ENCODE results near the gene DAB1.
A peak's percentile ranks its signal among the peaks of the same experiment; 100 is the strongest.

DAB1 gene

GRCh38 chr1:56975446-56975845 lies 448.4 kb downstream of the DAB1 start:
- no peak for DNase-seq (ENCODE audit: low spot score)

GRCh38 chr1:56973923-56974742 lies 449.7 kb downstream of the DAB1 start:
- no peak for DNase-seq (ENCODE audit: low spot score)

DNA sequence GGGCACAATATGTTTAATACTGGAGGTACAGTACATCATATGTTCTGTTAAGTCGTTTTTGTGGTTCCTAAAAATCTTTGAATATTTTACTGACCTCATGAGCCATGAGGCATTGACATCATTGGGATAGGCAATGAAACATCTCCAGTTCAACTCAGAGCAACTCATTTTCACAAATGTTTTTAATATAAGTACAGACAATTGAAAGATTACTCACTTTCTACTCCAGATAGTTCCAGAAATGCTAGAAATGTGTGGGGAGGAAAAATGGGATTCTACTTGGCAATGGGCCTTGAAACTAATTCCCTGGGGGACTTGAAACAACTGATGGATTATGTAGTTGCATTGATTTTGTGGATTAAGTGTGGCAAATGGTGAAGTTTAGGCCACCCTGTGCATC lies 450.9 kb downstream of the DAB1 start:
- no peak for DNase-seq (ENCODE audit: low spot score)

GRCh38 chr1:56970280-56970679 lies 453.6 kb downstream of the DAB1 start:
- no peak for DNase-seq (ENCODE audit: low spot score)

GRCh38 chr1:56968878-56969495 lies 454.9 kb downstream of the DAB1 start:
- no peak for DNase-seq (ENCODE audit: low spot score)

- peak; percentile 5 for DNase-seq (ENCODE audit: low spot score)
These were observed 455.7 kb downstream of the DAB1 start for GRCh38 chr1:56967900-56968832.

DNA sequence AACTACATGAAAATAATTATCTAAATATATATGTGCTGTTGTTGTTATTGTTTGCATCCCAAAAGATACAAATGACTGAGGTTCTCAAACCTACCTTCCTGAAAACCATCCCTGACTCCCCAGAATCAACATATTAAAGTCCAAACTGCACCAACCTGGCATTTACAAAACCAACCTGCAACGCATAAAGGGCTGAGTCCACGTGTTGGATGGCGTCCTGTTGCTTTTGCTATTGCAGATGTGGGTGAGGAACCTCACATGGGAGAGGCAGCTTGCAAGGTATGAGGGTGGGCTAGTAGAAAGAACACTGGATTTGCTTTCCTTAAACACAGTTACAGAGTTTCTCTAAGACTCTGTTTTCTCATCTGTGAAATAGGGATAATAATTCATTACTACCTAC lies 456.5 kb downstream of the DAB1 start:
- no peak for DNase-seq (ENCODE audit: low spot score)

DNA sequence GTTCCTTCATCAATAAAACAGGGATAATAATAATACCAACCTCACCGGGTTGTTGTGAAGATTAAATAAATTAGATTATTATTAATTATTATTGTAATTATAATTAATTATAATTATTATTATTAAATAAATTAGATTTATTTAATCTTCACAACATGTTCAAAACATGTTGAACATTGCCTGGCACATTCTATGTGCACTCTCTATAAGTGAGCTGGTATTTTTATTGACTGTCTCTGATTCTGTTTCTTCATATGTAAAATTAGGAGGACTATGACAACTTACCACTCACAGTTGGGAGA lies 457.2 kb downstream of the DAB1 start:
- no peak for DNase-seq (ENCODE audit: low spot score)

GRCh38 chr1:56965916-56966697 lies 457.8 kb downstream of the DAB1 start, which contains the start of gene C8B:
TSS of gene C8B (minus strand) at chr1:56966015. CDS start at chr1:56965948, 67 bp downstream.
- DNase-seq (ENCODE audit: low spot score): no peak

DNA sequence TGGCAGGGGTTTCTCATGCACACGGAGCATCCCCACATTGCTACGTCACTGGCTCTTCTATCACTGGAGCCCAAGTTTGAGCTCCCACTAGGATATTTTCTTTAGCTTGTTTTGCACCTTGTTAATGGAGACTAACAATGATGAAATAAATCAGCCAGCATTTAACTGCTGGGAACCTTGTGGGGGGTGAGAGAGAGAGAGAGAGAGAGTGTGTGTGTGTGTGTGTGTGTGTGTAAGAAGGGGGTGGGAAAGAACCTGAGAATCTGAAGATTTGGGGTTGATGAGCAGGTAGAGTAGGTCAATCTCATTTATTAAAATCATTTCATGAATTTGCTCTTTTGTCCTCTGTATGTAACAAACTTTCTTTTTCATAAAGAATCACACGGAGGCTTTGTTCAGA lies 458.7 kb downstream of the DAB1 start:
- DNase-seq (ENCODE audit: low spot score): no peak

DNA sequence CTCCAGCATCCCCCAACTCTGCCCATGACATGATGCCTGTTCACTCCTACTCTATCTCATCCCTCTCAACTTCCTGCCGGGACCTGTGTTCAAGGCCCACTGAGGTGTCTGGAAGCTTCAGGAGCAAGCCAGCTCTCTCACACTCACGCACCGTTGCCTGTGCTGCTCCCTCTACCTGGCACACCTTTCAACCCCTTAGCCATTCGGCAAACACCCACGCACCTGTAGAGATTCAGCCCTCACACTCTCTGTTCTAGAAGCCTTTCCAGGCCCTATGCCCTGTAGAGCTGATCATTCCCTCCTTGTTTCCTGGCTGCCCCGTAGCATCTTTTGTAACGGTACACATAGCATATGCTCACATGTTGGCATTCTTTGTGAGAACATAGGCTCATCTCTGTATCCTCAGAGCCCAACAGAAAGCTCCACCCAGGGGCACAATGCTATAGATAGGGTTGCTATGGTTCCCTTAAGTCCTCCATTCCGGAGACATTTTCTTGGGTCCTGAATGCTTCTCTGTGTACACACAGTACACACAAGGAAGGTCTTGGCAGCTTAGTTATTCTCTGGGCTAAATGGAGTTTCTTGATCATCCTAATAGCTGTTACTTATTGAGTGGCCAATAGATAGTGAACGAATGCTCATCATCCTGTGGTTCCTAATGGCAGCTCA lies 459.4 kb downstream of the DAB1 start:
- no peak for DNase-seq (ENCODE audit: low spot score)

DNA sequence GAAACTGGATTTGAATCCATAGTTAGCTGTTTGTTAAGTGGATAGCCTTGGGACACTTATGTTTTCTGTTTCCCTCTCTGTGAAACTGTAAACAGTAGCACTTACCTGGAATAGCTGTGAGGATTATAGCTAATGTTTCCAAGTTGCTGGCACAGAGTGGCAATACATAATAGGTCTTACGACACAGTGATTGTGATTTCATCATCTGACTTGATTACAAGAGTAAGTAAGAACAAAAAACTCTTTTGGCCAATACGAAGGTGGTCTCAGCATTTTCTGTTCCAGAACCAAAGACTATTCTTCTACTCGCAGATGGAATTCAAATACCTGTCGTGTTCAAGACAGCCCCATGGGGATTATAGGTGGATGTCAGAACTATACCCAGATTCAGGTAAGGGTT lies 460.2 kb downstream of the DAB1 start:
- DNase-seq (ENCODE audit: low spot score): no peak

DNA sequence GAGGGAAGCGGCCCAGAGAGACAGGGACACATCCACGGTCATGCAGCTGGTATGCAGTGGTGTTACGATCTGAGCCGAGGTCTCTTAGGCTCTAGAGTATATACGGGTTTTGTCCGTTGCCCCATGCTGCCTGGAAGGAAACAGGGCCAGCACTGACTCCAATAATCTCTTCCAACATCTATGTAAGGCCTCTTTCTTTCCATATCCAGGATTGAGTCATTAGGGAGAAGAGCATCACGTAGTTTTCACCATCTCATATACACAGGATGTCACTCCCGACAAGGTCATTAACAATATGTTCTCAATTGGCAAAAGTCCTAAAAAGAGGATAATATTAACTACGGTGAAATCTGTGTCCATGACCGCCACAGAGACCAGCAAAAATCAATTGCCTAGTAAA lies 462.4 kb downstream of the DAB1 start:
- DNase-seq (ENCODE audit: low spot score): no peak

- DNase-seq (ENCODE audit: low spot score): no peak
These were observed 465.3 kb downstream of the DAB1 start for GRCh38 chr1:56958526-56958925.

- DNase-seq (ENCODE audit: low spot score): no peak
These were observed 465.9 kb downstream of the DAB1 start for GRCh38 chr1:56957931-56958330.

DNA sequence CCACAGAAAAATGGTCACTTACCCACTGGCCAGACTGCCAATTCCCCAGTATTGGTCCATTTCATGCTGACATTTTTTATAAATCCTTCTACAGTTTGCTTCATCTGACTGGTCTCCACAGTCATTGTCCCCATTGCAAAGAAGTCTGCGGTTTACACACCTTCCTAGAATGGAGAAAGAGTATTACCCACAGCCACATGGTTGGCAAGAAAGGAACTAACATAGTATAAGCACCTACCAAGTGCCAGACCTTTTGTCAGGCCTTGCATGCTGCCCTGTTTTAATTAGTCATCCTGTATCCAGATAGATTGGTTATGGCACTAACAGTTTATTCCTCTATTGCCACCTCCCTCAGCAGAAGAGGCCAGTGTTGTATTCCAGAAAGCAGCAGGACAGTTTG lies 469.2 kb downstream of the DAB1 start:
- DNase-seq (ENCODE audit: low spot score): no peak

DNA sequence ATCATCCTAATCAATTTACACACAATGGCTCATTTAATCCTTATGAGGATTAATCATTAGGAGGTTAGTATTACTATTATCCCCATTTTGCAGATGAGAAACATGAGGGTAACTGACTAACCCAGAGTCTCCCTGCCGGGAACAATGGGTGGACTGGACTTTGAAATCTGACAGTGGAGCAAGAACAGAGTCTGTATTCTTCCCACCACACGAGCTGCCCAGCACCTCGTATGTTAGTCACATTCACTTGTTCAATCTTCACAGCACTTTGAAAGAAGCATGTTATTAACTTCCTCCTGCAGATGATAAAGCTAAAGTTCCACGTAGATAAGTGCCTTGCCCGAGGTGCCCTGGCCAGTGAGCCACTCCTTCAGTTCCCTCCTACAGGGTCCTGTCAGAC lies 470.5 kb downstream of the DAB1 start:
- no peak for DNase-seq (ENCODE audit: low spot score)

GRCh38 chr1:56952501-56952900 lies 471.4 kb downstream of the DAB1 start:
- DNase-seq (ENCODE audit: low spot score): no peak

GRCh38 chr1:56948403-56949023 lies 475.3 kb downstream of the DAB1 start:
- no peak for DNase-seq (ENCODE audit: low spot score)
